ENCODE data around the gene CIITA. TPM values are rescaled to one million over a fixed set of nuclear protein-coding genes. Genes with fewer than 3 reads are reported as not detected.

Gene CIITA
- total RNA-seq, 1 experiment from 2014 or later, result 0.26 TPM

GRCh38 chr16:10969615-10970014 is 92.6 kb downstream of the CIITA start:
- H3K27ac Mint-ChIP-seq, result no peak overlapping the region
- POLR2A ChIA-PET, result no interaction called here

DNA sequence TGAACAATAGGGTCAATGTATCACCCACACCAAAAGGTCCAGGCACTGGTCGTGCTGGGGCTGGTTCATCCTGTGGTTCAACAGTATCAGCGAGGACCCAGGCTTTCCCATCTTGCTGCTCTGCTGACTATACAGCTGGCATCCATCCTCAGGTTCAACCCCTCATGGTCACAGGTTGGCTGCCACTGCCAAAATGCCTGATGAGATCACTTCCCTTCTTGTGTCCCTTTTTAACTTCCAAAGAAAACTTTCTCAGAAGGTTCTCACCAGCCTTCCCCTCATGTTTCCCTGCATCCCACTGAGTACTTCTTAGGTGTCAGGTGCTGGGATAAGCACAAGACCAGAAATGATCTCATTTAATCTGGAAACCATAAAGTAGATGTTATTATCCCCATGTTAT is 93.1 kb downstream of the CIITA start:
- H3K27ac Mint-ChIP-seq, result no peak overlapping the region

More at GRCh38 chr16:10969615-10970014, 92.6 kb downstream of the CIITA start:
- CTCF ChIA-PET, result interaction anchor here (2.8 kb wide), 1 partner anchor 16 kb away, joined by 17 read pairs; no protein-coding TSS in a partner anchor
- Mint-ChIP-seq H3K27me3 (ENCODE audit: low read depth) (no peaks in the 10 kb centered on the region), H3K4me1 (peaks cover 5% of the 10 kb centered on the region), H3K36me3 (no peaks in the 10 kb centered on the region; the same call in 1 of the 2 replicates), H3K9me3 (no peaks in the 10 kb centered on the region), H3K4me3 (no peak overlapping the region)
- no peak for DNase-seq (ENCODE audit: low spot score)
- ATAC-seq, result no peak
- no peak for TF ChIP-seq NFE2L1 (CRISPR knock-in tag; IDR thresholded peaks at IDR 0.05)
- TF ChIP-seq SOX15 (CRISPR knock-in tag; IDR thresholded peaks at IDR 0.05), result no peak
- TF ChIP-seq E2F1 (CRISPR knock-in tag; IDR thresholded peaks at IDR 0.05), result no peak
- TF ChIP-seq TEAD1 (CRISPR knock-in tag; IDR thresholded peaks at IDR 0.05), result no peak
- TF ChIP-seq NFYB (CRISPR knock-in tag; conservative IDR thresholded peaks at IDR 0.05; ENCODE audit: low read depth), result no peak
- TF ChIP-seq, protein P1, sequence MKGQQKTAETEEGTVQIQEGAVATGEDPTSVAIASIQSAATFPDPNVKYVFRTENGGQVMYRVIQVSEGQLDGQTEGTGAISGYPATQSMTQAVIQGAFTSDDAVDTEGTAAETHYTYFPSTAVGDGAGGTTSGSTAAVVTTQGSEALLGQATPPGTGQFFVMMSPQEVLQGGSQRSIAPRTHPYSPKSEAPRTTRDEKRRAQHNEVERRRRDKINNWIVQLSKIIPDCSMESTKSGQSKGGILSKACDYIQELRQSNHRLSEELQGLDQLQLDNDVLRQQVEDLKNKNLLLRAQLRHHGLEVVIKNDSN (CRISPR knock-in tag; IDR thresholded peaks at IDR 0.05), result no peak
- TF ChIP-seq SMAD3 (CRISPR knock-in tag; IDR thresholded peaks at IDR 0.05; ENCODE audit: borderline replicate concordance), result no peak
- TF ChIP-seq PREB (CRISPR knock-in tag; IDR thresholded peaks at IDR 0.05; ENCODE audit: borderline replicate concordance), result no peak
- no peak for TF ChIP-seq MYBL2 (CRISPR knock-in tag; IDR thresholded peaks at IDR 0.05)
- TF ChIP-seq, protein P2, sequence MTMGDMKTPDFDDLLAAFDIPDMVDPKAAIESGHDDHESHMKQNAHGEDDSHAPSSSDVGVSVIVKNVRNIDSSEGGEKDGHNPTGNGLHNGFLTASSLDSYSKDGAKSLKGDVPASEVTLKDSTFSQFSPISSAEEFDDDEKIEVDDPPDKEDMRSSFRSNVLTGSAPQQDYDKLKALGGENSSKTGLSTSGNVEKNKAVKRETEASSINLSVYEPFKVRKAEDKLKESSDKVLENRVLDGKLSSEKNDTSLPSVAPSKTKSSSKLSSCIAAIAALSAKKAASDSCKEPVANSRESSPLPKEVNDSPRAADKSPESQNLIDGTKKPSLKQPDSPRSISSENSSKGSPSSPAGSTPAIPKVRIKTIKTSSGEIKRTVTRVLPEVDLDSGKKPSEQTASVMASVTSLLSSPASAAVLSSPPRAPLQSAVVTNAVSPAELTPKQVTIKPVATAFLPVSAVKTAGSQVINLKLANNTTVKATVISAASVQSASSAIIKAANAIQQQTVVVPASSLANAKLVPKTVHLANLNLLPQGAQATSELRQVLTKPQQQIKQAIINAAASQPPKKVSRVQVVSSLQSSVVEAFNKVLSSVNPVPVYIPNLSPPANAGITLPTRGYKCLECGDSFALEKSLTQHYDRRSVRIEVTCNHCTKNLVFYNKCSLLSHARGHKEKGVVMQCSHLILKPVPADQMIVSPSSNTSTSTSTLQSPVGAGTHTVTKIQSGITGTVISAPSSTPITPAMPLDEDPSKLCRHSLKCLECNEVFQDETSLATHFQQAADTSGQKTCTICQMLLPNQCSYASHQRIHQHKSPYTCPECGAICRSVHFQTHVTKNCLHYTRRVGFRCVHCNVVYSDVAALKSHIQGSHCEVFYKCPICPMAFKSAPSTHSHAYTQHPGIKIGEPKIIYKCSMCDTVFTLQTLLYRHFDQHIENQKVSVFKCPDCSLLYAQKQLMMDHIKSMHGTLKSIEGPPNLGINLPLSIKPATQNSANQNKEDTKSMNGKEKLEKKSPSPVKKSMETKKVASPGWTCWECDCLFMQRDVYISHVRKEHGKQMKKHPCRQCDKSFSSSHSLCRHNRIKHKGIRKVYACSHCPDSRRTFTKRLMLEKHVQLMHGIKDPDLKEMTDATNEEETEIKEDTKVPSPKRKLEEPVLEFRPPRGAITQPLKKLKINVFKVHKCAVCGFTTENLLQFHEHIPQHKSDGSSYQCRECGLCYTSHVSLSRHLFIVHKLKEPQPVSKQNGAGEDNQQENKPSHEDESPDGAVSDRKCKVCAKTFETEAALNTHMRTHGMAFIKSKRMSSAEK (CRISPR knock-in tag; IDR thresholded peaks at IDR 0.05; ENCODE audit: borderline replicate concordance), result no peak
- no peak for TF ChIP-seq ZNF138 (CRISPR knock-in tag; conservative IDR thresholded peaks at IDR 0.05)
- no peak for TF ChIP-seq SP1 (CRISPR knock-in tag; conservative IDR thresholded peaks at IDR 0.05)
- TF ChIP-seq, protein P3, sequence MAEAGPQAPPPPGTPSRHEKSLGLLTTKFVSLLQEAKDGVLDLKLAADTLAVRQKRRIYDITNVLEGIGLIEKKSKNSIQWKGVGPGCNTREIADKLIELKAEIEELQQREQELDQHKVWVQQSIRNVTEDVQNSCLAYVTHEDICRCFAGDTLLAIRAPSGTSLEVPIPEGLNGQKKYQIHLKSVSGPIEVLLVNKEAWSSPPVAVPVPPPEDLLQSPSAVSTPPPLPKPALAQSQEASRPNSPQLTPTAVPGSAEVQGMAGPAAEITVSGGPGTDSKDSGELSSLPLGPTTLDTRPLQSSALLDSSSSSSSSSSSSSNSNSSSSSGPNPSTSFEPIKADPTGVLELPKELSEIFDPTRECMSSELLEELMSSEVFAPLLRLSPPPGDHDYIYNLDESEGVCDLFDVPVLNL (CRISPR knock-in tag; IDR thresholded peaks at IDR 0.05; ENCODE audit: borderline replicate concordance, low read depth), result no peak

More for the DNA sequence above, 93.1 kb downstream of the CIITA start:
- H3K4me3 Mint-ChIP-seq, result no peak overlapping the region
- no peaks in the 10 kb centered on the region for H3K27me3 Mint-ChIP-seq (ENCODE audit: low read depth)
- DNase-seq (ENCODE audit: low spot score) (no peak), ATAC-seq (no peak)
- no peak for TF ChIP-seq ZNF396 (CRISPR knock-in tag; IDR thresholded peaks at IDR 0.05; ENCODE audit: borderline replicate concordance)
- TF ChIP-seq CTCF (IDR thresholded peaks at IDR 0.05), result no peak
- TF ChIP-seq FOXP4 (CRISPR knock-in tag; IDR thresholded peaks at IDR 0.05), result no peak
- no peak for TF ChIP-seq PREB (CRISPR knock-in tag; IDR thresholded peaks at IDR 0.05; ENCODE audit: borderline replicate concordance)
- peaks cover 5% of the 10 kb centered on the region for H3K4me1 Mint-ChIP-seq
- ChIA-PET CTCF (interaction anchor here (1.3 to 2.8 kb wide), 3 partner anchors 16 to 402 kb away, joined by 5 to 17 read pairs (median 17); no protein-coding TSS in a partner anchor), POLR2A (no interaction called here)
- H3K9me3 Mint-ChIP-seq, result no peaks in the 10 kb centered on the region
- H3K36me3 Mint-ChIP-seq, result no peaks in the 10 kb centered on the region; the same call in 1 of the 2 replicates
